8988T (cell line): ENCODE results near the gene MAN1C1.

Experiments used
- DNase-seq: peaks from one replicate; pipeline ENCODE4 v3.0.0; 2011

MAN1C1 gene

DNA sequence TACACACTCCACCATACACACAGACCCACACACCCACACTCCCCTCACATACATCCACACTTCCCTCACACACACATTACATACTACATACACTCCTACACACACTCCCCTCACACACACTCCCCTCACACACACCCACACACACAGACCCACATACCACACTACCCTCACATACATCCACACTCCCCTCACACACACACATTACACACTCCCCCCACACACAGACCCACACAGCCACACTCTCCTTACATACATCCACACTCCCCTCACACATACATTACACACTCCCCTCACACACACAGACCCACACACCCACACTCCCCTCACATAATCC, 150.8 kb downstream of the MAN1C1 start:
- DNase-seq = no peak

DNA sequence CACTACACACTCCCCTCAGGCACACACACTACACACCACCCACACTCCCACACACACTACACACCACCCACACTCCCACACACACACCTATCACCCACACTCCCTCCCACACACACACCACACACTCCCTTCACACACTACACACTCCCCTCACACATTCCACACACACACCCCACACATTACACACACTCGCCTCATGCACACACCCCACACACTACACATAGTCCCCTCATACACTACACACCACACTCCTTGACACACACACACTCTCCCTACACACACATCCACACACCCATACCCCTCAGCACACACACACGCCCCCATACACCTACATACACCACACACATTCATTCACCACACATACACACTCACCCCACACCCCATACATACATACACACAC, 152.4 kb downstream of the MAN1C1 start:
- DNase-seq = no peak

DNA sequence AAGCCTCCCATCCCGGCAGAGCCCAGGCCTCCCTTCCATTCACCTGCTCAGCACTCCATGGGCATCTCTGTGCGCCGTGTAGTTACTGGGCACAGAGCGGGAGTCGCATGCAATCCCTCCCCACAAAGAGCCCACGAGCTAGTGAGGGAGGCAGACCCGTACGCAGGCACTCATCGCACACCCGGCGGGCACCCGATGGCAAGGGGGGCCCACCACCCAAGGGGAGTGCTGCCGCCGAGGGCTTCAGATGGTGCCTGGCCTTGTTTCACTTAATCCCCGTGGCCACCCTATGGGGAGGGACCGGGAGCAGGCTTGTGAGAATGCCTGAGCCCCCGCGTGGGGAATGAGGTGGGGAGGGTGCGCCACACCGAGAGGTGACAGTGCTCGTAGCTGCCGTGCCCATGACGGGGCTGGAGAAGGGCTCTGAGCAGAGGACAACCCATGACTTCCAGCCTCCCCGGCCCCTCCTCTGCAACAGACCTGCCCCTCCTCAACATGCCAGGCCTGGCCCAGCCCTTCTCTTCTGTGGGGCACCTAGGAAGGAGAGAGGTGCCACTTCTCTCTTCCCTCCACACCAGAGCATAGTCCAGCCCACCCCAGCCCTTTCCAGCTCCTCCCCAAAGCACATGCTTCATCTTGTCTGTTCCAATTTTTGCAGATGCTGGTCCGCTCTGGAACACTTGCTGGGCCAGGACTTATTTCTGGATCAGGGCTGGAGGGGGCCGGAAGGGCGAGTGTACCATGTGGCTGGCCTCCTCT, 153.2 kb downstream of the MAN1C1 start:
- DNase-seq = no peak

DNA sequence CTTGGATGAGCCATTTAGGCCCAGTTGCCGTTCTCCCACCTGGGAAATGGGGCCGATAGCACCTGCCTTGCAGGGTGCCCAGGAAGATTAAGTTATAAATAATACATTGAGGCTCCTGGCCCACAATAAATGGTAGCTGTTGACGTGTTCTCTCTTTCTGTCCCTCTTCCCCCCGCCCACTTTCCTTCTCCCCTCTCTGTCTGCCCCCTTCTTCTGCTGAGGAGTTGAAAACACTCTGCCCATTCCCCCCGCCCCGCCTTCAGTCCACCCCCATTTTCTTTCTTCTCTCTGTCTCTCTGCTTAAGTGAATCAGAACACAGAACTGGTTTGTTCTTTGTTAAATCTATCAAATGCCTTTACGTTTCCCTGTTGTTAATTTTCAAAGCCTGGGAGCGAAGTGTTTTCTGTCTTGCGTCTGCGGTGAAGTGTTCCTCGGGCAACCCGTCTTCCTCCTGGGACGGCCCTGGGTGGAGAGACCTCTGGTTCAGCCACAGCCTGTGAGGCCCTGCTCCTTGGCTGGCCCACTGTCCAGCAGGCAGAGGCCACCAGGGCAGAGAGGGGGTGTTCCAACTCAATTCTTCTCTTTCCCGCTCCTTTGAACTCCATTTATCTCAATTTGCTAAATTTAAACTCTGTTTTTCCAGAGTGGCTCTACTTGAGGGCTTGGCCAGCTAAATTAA, 154.1 kb downstream of the MAN1C1 start:
- no peak for DNase-seq

DNA sequence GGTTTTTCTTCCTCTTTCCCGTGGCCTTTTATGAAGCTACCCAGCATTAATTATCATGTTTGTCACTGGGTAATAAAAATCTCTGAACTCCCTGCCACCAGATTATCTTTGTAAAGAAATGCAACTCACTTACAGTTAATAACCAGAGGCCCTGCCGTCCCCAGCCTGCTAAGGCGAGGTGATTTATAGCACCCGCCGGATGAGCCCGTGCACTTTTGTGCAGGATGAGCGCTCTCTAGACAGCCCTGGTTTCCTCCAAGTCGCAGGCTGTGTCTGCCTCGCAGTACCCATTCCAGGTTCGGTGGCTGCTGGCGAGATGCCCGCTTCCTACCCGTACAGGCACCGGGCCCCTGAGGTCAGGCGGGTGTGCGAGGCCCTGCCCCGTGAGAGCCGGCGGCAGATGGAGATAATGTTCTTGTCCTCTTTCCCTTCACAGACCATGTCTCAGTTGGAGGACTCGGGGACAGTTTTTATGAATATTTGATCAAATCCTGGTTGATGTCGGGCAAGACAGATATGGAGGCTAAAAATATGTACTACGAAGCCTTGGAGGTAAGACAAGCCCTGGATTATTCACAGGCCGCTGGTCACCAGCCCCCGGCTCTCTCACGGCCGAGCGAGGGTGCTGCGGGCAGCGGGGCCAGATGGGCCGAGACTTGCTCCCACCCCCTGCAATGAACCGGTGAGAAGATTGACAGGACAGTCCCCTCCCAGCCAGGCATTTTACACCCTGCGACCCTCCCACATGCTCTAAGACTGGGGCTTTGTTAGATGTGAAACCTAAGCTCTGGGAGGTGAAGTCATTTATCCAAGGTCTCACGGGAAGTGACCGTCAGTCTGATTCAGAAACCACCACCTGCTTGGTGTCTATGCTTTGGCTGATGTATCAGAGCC, 154.9 kb downstream of the MAN1C1 start:
- no peak for DNase-seq

DNA sequence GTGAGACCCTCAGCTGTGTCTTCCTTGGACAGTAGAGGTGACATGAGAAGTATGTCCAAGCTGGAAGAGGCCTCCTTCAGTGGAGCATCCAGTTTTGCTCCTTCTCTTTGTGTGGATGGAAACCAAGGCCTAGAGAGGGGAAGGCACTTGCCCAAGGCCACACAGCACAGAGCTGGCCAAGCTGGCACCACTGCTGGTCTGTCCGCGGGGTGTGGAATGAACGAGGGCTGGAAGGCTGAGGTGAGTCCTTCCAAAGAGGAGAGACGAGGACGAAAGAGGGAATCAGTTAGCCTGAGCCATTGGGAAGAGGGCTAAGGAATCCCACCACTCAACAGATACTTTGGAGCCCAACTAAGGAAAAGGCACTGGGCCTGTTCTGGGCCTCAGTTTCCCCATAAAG, 155.6 kb downstream of the MAN1C1 start:
- DNase-seq = no peak

DNA sequence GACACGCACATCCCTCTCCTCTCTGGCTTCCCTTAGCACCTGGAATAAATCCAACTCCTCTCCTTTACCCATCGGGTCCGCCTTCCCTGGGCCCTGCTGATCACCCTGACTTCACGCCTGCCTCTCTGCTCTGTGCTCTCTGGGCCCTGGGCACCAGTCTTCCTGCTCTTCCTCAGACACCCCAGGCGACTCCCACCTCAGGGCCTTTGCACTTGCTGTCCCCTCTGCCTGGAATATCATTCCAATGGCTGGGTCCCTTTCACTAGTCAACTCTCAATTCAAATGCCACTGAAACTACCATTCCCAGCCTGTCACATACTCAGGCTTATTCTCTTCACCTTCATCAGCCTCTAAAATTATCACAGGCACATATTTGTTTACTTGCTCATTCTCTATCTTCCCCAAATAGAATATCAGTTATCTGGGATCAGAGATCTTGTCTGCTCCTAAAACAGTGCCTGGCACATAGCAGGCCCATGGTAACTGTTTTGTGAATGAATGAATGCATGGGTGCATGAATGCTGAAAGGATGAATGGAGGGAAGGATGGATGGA, 156.2 kb downstream of the MAN1C1 start:
- DNase-seq = no peak

DNA sequence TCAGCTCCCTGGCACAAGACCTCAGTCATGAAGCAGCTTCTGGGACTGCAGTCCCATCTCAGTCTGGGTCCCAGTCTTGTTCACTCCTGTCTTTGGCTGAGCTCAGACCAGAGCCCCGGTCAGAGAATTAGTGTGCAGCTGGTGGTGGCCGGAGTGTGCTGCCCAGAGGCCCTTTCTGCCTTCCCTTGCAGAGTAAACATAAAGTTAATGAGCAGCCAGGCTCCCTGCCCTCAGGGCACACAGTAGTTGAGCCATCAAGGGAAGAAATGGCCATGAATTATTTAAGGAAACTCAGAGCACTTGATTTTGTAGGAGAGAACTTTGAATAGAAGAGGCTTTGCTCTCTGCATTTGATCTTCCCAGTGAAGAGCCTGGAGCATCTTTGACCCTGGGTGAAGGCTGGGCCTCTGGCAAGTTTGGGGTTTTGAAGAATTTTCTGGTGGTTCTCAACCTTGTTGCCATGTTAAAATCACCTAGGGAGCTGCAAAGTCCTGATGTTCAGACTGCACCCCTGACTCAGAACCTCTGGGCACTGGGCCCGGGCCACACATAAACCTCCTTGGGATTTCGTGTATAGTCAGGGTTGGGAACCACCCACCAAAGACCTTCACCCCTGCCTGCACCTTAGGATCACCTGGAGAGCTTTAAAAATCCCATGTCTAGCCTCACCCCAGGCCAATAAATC, 157.0 kb downstream of the MAN1C1 start:
- DNase-seq = no peak

DNA sequence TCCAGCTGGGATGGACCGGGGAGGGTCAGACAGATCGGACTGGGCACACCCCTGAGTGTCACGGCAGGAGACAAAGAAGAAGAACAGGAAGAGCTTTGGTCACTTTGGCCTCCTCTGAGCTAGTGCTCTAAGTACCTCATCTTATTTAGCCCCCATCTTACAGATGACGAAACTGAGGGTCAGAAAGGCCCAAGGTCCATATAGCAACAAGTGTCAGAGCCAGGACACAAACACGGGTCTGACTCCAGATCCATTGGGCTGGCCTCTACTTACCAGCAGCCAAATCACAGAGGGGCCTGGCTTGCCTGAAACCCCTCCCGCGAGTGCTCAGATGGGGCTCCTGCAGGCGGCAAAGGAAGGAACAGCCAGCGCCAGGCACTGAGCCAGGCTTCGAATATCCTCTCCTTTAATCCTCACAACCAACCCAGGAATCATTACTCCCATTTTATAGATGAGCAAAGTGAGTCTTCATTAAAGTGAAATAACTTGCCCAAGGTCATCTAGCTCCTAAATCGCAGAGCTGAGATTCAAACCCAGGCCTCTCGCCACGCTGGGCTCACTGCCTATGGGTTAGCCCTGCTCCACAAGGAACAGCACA, 157.7 kb downstream of the MAN1C1 start:
- DNase-seq = no peak

DNA sequence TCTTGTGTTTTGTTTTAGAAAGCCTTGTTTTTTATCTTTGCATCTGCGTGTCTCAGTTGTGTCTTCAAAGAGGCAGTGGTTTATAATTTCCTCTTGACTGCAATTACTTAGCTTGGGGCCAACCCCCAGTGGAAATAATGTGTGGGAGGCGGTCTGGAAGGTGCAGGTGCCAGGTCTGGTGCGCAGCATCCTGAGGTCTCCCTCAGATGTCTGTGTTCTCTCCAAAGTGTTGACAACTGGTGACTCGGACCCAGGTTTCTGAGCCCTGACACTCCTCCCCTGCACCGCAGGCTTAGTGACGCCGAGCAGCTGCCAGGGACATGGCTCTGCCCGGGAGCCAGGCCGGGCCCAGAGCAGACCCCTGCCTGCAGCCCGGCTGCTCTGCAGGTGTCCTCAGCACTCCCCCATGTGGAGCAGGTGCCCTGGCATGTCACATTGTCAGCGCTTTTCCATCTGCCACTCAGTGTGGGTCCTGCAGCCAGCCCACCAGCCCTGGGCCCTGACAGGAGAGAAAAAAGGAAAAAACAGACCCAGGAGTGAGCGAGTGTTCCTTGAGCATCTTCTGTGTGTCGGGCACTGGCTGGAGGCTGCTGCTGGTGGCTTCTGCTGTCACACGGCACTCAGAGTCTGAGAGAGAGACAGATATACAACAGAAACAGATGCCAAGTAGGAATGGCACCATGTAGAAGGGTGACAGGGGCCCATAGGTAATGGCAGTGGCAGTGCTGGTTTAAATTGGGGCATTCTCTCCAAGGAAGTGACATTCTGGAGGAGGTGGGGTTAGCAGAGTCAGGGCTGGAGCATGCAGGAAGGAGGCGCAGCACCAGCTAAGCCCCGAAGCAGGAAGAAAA, 158.6 kb downstream of the MAN1C1 start:
- DNase-seq = no peak

DNA sequence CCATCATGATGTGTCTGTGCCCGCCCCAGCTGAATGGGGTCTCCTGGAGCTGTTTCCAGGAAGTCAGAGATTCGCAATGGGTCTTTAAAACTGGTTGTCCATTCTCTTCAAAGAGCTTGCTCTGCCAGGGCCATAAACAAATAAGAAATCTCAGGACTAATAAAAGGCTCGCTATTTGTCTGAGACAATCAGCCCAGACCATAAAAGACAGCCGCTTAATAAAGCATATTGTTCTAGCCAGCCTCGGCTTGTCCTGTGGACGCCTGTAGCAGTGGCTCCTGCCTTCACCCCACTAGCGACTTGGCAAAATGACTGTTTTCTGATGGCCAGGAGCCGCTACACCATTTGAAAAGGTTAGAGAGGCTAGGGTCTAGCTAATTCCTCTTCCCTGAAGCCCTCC, 162.8 kb downstream of the MAN1C1 start:
- no peak for DNase-seq

DNA sequence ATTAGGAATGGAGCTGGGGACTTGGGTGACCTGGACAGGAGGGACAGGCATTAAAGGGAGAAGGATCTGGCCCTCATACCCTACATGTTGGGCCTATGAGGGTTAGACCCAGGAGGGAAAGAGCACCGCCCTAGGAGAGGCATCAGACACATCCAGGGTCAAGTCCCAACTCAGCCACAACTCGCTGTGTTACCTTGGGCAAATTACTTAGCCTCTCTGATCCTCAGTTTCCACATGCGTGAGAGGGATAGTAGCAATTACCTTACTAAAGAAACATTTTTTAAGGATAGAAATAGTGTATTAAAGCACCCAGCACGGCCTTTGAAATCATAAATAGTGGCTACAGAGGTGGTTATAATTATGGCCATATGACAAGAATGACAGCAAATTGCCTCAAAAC, 163.3 kb downstream of the MAN1C1 start:
- DNase-seq = no peak

DNA sequence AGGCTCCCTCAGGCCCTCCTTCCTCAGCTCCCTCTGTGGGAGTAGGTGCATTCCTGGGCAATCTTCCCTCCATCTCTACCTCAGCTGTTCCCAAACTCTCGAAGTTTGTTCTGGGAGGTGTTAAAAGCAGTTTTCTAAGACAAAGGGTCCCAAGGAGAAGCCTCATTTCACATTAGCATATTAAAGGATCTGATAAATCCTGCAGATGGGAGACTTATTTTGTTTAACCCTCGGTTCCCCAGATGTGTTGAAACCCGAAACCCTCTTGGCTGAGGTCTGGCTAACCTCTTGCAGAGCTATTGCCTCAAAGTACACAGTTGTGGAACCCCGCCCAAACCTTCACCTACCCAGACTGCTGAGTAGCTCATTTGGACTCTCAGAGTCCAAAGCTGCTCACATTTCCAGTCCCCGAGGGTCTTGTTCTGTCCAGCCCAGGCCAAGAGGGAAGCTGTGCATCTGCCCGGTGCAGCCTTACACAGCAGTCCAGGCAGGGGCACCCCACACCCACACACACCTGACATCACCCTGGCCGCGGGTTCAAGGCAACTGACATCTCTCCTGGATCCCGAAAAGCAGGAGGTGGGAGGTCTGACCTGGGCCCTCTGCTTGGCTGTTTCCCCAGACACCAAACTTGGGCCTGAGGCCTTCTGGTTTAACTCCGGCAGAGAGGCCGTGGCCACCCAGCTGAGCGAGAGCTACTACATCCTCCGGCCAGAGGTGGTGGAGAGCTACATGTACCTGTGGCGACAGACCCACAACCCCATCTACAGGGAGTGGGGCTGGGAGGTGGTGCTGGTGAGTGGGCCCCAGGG, 163.9 kb downstream of the MAN1C1 start:
- no peak for DNase-seq

DNA sequence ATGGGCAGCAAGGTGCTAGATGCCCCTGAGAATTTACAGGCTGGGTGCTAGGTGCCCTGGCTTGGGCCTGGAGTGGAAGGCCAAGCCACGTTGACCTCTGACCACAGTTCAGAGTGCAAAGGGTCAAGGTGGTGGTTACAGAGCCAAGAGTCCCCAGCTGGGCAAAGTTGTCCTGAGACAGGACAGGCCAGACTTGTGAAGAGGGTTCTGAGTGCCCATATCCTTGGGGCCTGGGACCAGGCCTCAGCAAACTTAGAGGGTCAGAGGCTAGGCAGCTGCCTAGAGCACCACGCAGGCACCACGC, 164.5 kb downstream of the MAN1C1 start:
- no peak for DNase-seq

DNA sequence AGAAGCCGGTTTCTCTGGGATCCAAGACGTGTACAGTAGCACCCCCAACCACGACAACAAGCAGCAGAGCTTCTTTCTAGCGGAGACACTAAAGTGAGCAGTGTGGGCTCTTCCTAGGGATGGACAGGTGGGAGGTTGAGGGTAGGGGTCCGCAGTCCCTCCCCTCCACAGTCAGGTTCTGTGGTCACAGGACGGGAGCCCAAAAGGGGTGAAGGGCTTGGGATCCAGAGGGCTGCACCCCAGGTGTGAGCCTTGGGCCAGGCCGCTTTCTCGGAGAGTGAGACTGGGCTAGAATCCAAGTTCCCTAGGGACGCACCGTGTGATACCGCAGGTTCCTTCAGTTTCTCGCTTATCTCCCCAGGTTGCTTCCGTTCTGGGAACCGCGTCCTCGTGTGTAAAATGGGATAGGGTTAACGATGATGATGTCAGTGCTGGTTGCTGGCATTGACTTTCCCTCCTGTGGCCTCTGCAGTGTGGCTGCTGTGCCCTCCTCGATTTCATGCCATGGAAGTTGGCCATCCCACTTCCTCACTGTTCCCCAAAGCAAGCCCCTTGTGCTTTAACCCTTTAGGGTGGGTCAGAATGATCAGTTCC, 166.1 kb downstream of the MAN1C1 start:
- no peak for DNase-seq

DNA sequence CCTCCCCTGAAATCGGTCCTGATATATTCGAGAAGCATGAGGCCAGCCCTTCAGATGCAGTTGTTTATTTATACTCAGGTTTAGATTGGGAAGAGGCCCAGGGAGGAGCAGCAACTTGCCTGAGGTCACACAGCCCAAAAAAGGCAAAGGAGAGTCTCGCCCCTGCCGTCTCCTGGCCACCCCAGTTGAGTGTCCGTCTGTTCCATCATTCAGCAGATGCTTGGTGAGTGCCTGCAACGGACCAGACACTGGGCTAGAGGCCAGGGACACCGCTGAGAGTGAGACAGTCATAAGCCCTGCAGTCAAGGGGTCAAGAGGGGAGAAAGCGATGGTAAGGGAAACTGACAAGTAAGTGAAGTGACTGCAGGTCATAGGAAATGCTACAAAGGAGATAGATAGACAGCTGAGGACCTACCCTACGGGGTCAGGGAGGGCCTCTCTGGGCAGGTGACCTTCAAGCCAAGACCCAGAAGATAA, 168.0 kb downstream of the MAN1C1 start:
- DNase-seq = no peak

DNA sequence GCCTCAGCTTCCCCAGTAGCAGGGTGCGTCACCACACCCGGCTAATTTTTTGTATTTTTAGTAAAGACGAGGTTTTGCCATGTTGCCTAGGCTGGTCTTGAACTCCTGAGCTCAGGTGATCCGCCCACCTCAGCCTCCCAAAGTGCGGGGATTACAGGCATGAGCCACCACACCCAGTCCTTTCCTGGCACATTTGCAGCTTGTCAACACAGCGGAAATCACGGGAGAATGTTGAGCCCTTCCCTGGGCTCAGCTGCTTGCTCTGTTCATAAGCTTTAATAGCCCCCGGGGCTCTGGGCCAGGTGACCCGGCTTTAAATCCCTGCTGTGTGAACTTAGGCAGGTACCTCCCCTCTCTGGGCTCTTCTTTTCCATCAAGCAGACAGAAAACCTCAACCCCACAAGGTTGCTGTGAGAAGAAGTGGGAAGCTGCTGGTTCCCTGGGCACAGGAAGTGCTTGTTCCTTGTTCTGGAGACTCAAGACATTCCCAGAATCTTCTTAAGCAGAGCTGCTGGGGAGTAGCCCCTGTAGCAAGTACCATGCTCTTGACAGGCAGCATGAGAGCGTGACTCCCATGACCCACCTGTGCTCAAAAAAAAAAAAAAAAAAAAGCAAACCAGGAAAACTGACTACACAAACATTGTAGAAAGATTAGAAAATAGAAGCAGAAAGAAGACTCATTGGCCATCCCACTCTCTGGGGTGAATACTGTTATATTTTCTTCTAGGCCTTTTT, 168.9 kb downstream of the MAN1C1 start:
- DNase-seq = no peak

DNA sequence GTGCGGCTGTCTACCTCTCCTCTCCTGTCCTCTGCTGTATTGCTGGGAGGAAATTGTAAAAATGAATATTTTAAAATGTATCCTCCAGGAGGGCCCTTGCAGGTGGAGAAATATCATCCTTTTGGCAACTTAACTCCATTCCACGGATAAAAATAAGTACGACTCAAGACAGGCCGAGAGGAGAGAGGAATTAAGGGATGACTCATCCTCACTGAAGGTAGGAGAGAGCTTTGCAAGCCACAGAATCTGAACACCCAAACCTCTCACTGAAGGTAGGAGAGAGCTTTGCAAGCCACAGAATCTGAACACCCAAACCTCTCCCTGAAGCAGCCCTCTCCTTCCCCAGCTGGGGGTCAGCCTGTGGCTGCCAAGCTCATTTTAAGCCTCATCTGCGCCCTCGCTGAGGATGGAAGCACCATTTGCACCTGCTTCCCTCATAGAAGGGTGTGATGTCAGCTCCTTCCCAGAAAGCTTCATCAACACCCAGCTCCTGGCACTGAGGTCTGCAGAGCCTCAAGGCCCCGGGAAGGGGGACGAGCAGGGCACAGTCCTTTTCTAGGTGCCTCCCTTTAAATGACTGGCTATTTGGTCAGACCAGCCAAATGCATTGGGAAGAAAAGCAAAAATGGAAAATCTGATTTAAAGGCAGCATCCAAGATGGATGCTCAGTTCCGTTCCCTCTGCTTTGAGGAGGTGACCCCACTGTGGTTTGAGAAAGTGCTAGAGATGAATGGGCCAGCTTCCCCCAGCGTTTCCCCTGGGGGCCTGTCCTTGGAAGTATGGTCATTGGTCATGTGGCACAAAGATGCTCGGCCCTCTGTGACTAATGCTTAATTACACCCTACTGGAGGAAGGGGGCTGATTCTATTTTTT, 170.5 kb downstream of the MAN1C1 start:
- no peak for DNase-seq

DNA sequence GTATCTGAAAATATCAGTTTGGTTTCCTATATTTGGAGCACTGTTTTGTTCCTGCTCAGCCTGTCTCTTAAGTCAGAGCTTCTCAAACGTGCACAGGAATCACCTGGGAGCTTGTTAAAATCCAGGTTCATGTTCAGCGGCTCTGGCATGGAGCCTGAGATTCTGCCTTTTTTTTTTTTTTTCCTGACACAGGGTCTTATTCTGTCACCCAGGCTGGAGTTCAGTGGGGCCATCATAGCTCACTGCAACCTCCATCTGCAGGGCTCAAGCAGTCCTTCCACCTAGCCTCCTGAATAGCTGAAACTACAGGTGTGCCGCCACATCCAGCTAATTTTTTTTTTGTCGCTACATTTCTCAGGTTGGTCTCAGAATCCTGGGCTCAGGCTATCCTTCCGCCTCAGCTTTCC, 171.2 kb downstream of the MAN1C1 start:
- DNase-seq = no peak
